Fibroblast of lung (primary cell): ENCODE measurements around the gene FIGNL1.

Experiments used
- EZH2 ChIP-seq: IDR thresholded peaks from 2 replicates; pipeline ENCODE4 v1.5.1; 2012; ENCODE audit warnings: low read length, control low read depth, mild to moderate bottlenecking; ENCODE audit errors: missing control alignments
- TF ChIP-seq, protein P1 (sequence below), 2 donors: IDR thresholded peaks in 1 of 2; conservative IDR thresholded peaks in 1 of 2; 1 replicate in 1 of 2; 2 replicates in 1 of 2; pipeline ENCODE4 v1.5.1; 2011 to 2012; ENCODE audit warnings: low read length in 2 of 2, control low read depth in 1 of 2, inconsistent platforms in 1 of 2, low read depth in 1 of 2, mild to moderate bottlenecking in 1 of 2

DNA sequence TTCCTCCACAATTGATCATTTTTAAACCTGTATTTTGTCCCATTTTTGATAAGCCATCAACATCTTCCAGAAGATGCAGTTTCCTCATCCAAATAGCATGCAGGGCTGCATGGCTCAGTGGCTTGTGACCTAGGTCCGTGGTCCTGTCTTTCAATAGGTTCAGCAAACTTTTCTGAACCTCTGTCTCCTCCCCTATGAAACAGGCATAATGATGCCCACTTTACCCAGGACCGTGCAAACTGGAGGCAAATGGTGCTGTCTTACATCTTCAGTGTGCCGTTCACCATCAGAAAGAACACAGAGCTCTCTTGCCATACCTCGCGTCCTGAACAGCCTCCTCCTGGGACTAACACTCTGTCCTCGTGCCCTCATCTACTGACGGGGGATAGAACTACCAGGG, 22.3 kb upstream of the FIGNL1 start:
- TF ChIP-seq, protein P1, sequence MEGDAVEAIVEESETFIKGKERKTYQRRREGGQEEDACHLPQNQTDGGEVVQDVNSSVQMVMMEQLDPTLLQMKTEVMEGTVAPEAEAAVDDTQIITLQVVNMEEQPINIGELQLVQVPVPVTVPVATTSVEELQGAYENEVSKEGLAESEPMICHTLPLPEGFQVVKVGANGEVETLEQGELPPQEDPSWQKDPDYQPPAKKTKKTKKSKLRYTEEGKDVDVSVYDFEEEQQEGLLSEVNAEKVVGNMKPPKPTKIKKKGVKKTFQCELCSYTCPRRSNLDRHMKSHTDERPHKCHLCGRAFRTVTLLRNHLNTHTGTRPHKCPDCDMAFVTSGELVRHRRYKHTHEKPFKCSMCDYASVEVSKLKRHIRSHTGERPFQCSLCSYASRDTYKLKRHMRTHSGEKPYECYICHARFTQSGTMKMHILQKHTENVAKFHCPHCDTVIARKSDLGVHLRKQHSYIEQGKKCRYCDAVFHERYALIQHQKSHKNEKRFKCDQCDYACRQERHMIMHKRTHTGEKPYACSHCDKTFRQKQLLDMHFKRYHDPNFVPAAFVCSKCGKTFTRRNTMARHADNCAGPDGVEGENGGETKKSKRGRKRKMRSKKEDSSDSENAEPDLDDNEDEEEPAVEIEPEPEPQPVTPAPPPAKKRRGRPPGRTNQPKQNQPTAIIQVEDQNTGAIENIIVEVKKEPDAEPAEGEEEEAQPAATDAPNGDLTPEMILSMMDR (conservative IDR thresholded peaks at IDR 0.05 in 1 of 2, IDR thresholded peaks at IDR 0.05 in 1 of 2; ENCODE audit: low read depth in 1 of 2, low read length in 2 of 2), result no peak
- no peak for TF ChIP-seq EZH2
